ENCODE results near the gene SLC13A1. TPM values are rescaled to one million over a fixed set of nuclear protein-coding genes. Genes with fewer than 3 reads are reported as not detected.

The SLC13A1 gene
- total RNA-seq, 1 experiment from 2014 or later = not detected

- H3K36me3 ChIP-seq (ENCODE audit: insufficient read depth, low read length, poor library complexity, severe bottlenecking) = no peaks in the 10 kb centered on the region
- ChIA-PET CTCF (interaction anchor here (0.8 kb wide), 1 partner anchor 159 kb away, joined by 3 read pairs; no protein-coding TSS in a partner anchor), POLR2A (ENCODE audit: low non-redundant PET) (no interaction called here)
- H3K4me3 ChIP-seq (ENCODE audit: low read depth, low read length, poor library complexity, severe bottlenecking) = no peak overlapping the region
- H3K9me3 ChIP-seq (ENCODE audit: low read depth, low read length, poor library complexity, severe bottlenecking) = no peaks in the 10 kb centered on the region
- peak; percentile 42 for DNase-seq (ENCODE audit: low spot score)
- intact Hi-C loops (cut with micrococcal nuclease; ENCODE audit: unreplicated experiment) = loop anchor here (1.0 kb wide), 1 partner anchor 159 kb away; no protein-coding TSS in a partner anchor
- H3K4me1 ChIP-seq (ENCODE audit: insufficient read depth, low read length, poor library complexity, severe bottlenecking) = peaks cover 4% of the 10 kb centered on the region
- H3K27ac ChIP-seq (ENCODE audit: low read depth, low read length, poor library complexity, severe bottlenecking) = no peak overlapping the region
- BruUV-seq (replicated peaks) = no TSS peak
- TF ChIP-seq EZH2 (IDR thresholded peaks at IDR 0.05; ENCODE audit: borderline replicate concordance, low read depth, low read length, poor library complexity, severe bottlenecking) (no peak), CTCF (conservative IDR thresholded peaks at IDR 0.05; ENCODE audit: low read depth, low read length) (peak; percentile 62)
- H3K27me3 ChIP-seq (replicated peaks; ENCODE audit: insufficient read depth, low read depth, low read length, poor library complexity) = no peaks in the 10 kb centered on the region
These were observed 9.0 kb upstream of the SLC13A1 start for GRCh38 chr7:123208793-123209192.

- POLR2A ChIA-PET (ENCODE audit: low non-redundant PET) = interaction anchor here (0.6 kb wide), 1 partner anchor 330 kb away, joined by 4 read pairs; the partner anchor contains the start of gene IQUB
- BruUV-seq (replicated peaks) = no TSS peak
- TF ChIP-seq EZH2 (IDR thresholded peaks at IDR 0.05; ENCODE audit: borderline replicate concordance, low read depth, low read length, poor library complexity, severe bottlenecking) (no peak), CTCF (conservative IDR thresholded peaks at IDR 0.05; ENCODE audit: low read depth, low read length) (no peak)
- no peaks in the 10 kb centered on the region for H3K27me3 ChIP-seq (replicated peaks; ENCODE audit: insufficient read depth, low read depth, low read length, poor library complexity)
- H3K27ac ChIP-seq (ENCODE audit: low read depth, low read length, poor library complexity, severe bottlenecking) = no peak overlapping the region
- H3K9me3 ChIP-seq (ENCODE audit: low read depth, low read length, poor library complexity, severe bottlenecking) = no peaks in the 10 kb centered on the region
- no peaks in the 10 kb centered on the region for H3K4me1 ChIP-seq (ENCODE audit: insufficient read depth, low read length, poor library complexity, severe bottlenecking)
- H3K4me3 ChIP-seq (ENCODE audit: low read depth, low read length, poor library complexity, severe bottlenecking) = no peak overlapping the region
- CTCF ChIA-PET = no interaction called here
- intact Hi-C loops (cut with micrococcal nuclease; ENCODE audit: unreplicated experiment) = no loop called here
- DNase-seq (ENCODE audit: low spot score) = no peak
- H3K36me3 ChIP-seq (ENCODE audit: insufficient read depth, low read length, poor library complexity, severe bottlenecking) = no peaks in the 10 kb centered on the region
These were observed 4.6 kb upstream of the SLC13A1 start for GRCh38 chr7:123204206-123204835.

GRCh38 chr7:123201901-123202300 is 2.1 kb upstream of the SLC13A1 start:
- intact Hi-C loops (cut with micrococcal nuclease; ENCODE audit: unreplicated experiment) = no loop called here
- TF ChIP-seq CTCF (conservative IDR thresholded peaks at IDR 0.05; ENCODE audit: low read depth, low read length) (no peak), EZH2 (IDR thresholded peaks at IDR 0.05; ENCODE audit: borderline replicate concordance, low read depth, low read length, poor library complexity, severe bottlenecking) (no peak)
- Histone ChIP-seq H3K9me3 (ENCODE audit: low read depth, low read length, poor library complexity, severe bottlenecking) (no peaks in the 10 kb centered on the region), H3K4me3 (ENCODE audit: low read depth, low read length, poor library complexity, severe bottlenecking) (no peak overlapping the region), H3K4me1 (ENCODE audit: insufficient read depth, low read length, poor library complexity, severe bottlenecking) (no peaks in the 10 kb centered on the region), H3K36me3 (ENCODE audit: insufficient read depth, low read length, poor library complexity, severe bottlenecking) (no peaks in the 10 kb centered on the region), H3K27ac (ENCODE audit: low read depth, low read length, poor library complexity, severe bottlenecking) (no peak overlapping the region), H3K27me3 (replicated peaks; ENCODE audit: insufficient read depth, low read depth, low read length, poor library complexity) (no peaks in the 10 kb centered on the region)
- ChIA-PET CTCF (no interaction called here), POLR2A (ENCODE audit: low non-redundant PET) (no interaction called here)
- no peak for DNase-seq (ENCODE audit: low spot score)
- no TSS peak for BruUV-seq (replicated peaks)

Measured in A673 (cell line).